Measurements from ENCODE around the gene SNAP47. TPM values are rescaled to one million over a fixed set of nuclear protein-coding genes. Genes with fewer than 3 reads are reported as not detected.

Gene SNAP47
- 10 to 100 TPM; 35.1 to 36.3 TPM for total RNA-seq

GRCh38 chr1:227734856-227735538 lies at the start of gene SNAP47, which contains the start of gene JMJD4:
Gene SNAP47, plus strand, starts transcription at chr1:227735435. Its CDS starts 12,302 bp downstream, at chr1:227747737.
Gene JMJD4, minus strand, starts transcription at chr1:227735302. Its CDS starts 29 bp downstream, at chr1:227735273.

GRCh38 chr1:227815468-227816409 lies 80.5 kb downstream of the SNAP47 start, which contains the start of gene PRSS38:
Gene PRSS38, plus strand, starts transcription at chr1:227815675. Its CDS starts 42 bp downstream, at chr1:227815717.

Other genes with a start within 250 kb of the SNAP47 start
- 1 to 10 TPM; 3.3 to 5.5 TPM for gene ZNF678, start 171.9 kb upstream of the SNAP47 start, total RNA-seq
- 10 to 100 TPM; 34.4 to 39.3 TPM for gene JMJD4, start 133 bp upstream of the SNAP47 start, total RNA-seq
- not detected for gene PRSS38, start 80.2 kb downstream of the SNAP47 start, total RNA-seq
- under 1 TPM in 1 of 2 donors, not detected in 1; under 0.01 TPM for gene WNT9A, start 212.5 kb downstream of the SNAP47 start, total RNA-seq